Fibroblast of skin of right quadriceps (primary cell): Measurements from ENCODE around the gene RUSF1.
"Not testable (repeated sequence)": the region's sequence is repeated elsewhere in the genome, so short reads cannot be mapped to it uniquely, and the experiment has no call there.

Experiments used
- DNase-seq: peaks from one replicate; pipeline ENCODE4 v3.0.0-alpha.2; 2013

RUSF1 gene

DNA sequence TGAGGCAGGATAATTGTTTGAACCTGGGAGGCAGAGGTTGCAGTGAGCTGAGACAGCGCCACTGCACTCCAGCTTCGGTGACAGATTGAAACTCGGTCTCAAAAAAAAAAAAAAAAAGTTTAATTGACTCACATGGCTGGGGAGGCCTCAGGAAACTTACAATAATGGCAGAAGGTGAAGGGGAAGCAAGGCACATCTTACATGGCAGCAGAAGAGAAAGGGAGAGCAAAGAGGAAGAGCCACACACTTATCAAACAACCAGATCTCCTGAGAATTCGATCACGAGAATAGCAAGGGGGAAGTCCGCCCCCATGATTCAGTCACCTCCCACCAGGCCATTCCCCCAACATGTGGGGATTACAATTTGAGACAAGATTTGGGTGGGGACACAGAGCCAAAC, 62.3 kb downstream of the RUSF1 start:
- DNase-seq, result not testable (repeated sequence)

DNA sequence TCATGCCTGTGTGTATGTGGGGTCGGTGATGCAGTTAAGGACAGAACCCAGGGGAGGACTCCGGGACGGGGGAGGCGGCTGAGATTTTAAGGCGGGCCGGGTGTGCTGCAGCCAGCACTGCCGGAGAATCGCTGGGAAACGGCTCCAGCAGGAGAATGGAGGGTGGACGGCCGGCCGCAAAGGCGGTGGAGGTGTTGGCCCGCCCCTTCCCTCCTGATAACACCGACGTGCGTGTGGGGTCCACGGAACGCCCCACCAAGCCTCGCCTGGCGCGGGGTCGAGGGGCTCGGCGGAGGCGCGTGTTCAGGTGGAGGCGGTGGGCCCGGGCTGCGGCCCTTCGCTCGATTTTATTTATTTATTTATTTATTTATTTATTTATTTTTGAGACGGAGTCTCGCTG, 66.2 kb downstream of the RUSF1 start:
- DNase-seq, result no peak

DNA sequence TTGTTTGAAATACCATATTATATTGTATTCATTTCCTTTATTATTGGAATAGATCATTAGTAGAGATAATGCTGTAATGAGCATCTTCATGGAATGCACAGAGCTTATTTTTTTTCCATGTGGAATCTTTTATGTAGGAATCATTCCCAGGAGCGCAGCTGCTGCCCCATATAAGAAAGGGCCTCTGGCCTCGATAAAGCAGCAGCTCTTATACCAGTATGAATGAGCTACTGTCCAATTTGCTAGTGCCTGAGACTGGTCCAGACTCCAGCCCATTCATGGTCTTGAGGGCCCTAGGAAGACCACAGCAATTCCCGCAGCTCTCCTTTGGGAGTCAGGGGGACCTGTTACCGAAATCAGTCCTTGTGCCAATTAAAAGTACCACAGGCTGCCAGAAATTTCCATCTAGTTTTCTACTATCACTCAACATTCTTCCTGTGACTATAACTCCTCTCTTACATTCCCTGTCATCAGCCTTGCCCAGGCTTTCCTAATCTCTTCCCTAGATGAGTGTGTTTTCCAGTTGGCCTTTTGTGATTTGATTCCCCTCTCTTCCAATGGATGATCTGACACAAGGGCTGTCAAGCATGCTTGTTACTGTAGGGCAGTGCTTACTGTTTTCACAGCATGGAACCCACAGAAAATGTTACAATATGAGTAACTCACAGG, 67.5 kb downstream of the RUSF1 start:
- DNase-seq, result no peak

DNA sequence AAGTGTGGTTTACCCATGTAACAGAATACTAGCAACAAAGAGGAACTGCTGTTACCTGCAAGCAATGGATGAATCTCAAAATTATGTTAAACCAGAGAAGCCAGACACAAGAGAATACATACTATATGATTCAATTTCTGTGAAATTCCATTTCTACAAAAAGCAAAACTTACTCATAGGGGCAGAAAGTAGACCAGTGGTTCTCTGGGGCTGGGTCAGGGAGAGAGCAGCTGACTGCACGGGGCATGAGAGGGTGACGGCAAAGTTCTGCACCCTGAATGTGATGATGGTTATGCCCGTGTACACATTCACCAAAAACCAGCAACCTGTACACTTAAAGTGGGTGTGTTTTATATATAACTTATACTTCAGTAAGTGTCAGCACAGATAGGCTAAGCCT, 68.7 kb downstream of the RUSF1 start:
- DNase-seq, result no peak
